Measurements from ENCODE around the gene AMBP. TPM values are rescaled to one million over a fixed set of nuclear protein-coding genes. Genes with fewer than 3 reads are reported as not detected.

Gene AMBP
- total RNA-seq, 8 experiments from 2014 or later = 0.16 to 1.8 (median 0.45) TPM; not detected in 1

DNA sequence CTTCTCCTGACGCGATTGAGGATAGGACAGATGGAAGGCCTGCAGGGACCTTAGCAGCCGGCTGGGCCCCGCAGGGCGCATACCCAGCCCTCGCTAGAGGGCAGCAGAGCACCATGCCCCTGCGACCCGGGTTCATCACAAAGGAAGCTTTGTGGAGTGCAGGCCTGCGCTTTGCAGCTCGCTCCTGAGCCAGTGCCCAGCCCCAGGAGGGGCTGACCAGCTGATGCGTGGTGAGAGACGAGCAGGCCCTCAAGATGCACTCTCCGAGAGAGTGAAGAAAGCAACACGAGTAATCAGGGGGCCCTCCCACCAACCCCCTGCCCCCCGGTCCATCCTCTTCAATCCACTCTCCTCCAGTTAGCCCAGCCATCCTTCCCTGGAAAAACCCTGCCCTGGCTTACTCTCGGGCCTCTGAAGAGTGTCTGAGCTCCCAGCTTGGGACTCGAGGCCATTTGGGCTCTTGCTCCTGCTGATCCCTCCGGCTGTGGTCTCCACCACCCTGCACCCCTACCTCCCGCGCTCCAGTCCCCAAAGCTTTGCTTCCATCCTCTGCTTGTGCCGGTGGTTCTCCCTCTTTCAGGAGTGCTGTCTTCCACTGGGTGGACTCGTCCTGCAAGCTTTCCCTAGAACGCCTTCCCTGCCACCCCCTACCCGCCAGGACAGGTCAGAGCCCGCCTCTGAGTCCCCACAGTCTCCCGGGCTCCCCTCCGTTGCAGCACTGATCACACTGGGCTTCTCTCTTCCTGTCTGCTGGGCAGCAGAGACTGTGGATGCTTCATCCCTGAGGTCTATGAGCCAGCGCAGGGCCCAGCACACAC, 30.1 kb upstream of the AMBP start:
- peak; percentile 78 to 100 (median 94) for ATAC-seq (replicated peaks in 6 of 8)
- 73 to 100% (median 89%) methylated on average over 1 to 5 of the region's 28 CpGs; no CpG with 5 or more reads in 6 of the 10 experiments for WGBS, 10 experiments
- H3K27ac ChIP-seq = no peak overlapping the region
- no peak overlapping the region for H3K4me3 ChIP-seq
- H3K4me1 ChIP-seq (replicated peaks in 1 of 2) = peaks cover 9 to 14% of the 10 kb centered on the region in 2 donors
- in situ Hi-C loops (cut with MboI; ENCODE audit: low pct_unique_long_range_greater_than_20kb in 2 of 9, low sequenced_read_pairs in 9 of 9, unreplicated experiment in 9 of 9) = loop anchor here in 5 of 9 experiments (10.0 to 25.0 kb wide), 2 partner anchors 177 to 179 kb away; no protein-coding TSS in a partner anchor

DNA sequence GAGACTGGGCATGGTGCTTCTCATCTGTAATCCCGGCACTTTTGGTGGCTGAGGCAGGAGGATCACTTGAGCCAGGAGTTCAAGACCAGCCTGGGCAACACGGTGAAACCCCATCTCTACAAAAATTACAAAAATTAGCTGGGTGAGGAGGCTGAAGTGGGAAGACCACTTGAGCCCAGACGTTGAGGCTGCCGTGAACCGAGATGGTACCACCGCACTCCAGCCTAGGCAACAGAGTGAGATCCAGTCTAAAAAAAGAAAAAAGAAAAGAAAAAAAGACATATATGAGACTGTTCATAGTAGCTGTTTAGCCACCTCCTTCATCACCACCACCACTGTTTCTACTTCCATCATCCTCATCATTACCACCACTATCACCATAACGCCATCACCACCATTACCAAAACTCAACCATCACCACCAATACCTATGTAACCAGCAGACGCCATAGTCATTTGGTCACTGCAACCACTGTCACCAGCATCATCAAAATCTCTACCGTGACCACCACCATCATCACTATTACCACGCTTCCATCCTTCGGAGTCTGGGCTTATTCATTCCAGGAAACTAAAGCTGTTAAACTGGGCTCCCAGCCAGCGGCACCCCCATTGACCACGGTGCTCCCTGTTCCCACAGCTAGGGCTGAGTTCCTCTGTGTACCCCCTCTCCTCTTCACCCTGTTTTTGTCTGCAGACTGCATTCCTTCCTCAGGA, 29.3 kb upstream of the AMBP start:
- in situ Hi-C loops (cut with MboI; ENCODE audit: low pct_unique_long_range_greater_than_20kb in 2 of 9, low sequenced_read_pairs in 9 of 9, unreplicated experiment in 9 of 9) = loop anchor here in 5 of 9 experiments (10.0 to 25.0 kb wide), 2 partner anchors 177 to 180 kb away; no protein-coding TSS in a partner anchor
- H3K27ac ChIP-seq = no peak overlapping the region
- H3K4me1 ChIP-seq (replicated peaks in 1 of 2) = peaks cover 9 to 14% of the 10 kb centered on the region in 2 donors
- ATAC-seq (replicated peaks in 6 of 8) = no peak
- H3K4me3 ChIP-seq = no peak overlapping the region
- WGBS, 10 experiments = 38 to 100% (median 81%) methylated on average over 1 to 12 of the region's 13 CpGs; no CpG with 5 or more reads in 1 of the 10 experiments

DNA sequence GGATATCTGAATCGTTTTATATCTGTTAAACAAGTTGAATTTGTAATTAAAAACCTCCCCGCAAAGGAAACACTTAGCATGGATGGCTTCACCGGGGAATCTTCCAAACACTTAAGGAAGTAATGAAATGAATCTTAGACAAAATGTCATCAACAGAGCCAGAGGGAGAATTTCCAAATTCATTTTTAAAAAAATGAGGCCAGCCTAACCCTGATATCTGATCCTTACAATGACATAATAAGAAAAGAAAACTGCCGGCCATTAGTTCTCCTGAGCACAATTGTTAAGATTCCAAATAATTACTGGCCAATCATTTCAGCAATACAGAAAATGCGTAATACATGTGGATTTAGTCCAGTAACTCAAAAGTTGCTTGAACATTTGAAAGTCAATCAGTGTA, 27.1 kb upstream of the AMBP start:
- peaks cover 9 to 16% of the 10 kb centered on the region in 2 donors for H3K4me1 ChIP-seq (replicated peaks in 1 of 2)
- no peak for ATAC-seq (replicated peaks in 6 of 8)
- in situ Hi-C loops (cut with MboI; ENCODE audit: low pct_unique_long_range_greater_than_20kb in 2 of 9, low sequenced_read_pairs in 9 of 9, unreplicated experiment in 9 of 9) = loop anchor here in 5 of 9 experiments (10.0 to 25.0 kb wide), 2 partner anchors 180 to 182 kb away; no protein-coding TSS in a partner anchor
- 8 to 82% (median 62%) methylated on average over 4 to 5 of the region's 5 CpGs for WGBS, 10 experiments
- H3K4me3 ChIP-seq = no peak overlapping the region
- no peak overlapping the region for H3K27ac ChIP-seq

DNA sequence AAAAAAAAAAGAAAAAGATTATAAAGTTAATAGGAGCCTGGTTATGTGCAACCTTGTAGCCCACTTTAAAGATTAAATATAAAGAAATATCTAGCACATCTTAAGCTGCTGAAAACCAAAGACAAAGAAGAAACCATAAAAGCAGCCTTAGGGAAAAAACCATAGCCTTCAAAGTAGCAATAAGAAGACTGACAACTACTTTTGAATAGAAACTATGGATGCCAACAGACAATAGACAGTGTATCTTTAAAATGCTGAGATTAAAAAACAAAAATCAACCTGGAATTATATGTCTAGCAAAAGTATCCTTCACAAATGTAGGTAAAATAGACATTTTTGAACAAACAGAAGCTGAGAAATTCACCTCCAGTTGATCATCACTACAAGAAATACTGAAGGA, 24.4 kb upstream of the AMBP start:
- H3K27ac ChIP-seq = no peak overlapping the region
- H3K4me1 ChIP-seq (replicated peaks in 1 of 2) = peaks cover 3 to 15% of the 10 kb centered on the region in 2 donors
- in situ Hi-C loops (cut with MboI; ENCODE audit: low pct_unique_long_range_greater_than_20kb in 2 of 9, low sequenced_read_pairs in 9 of 9, unreplicated experiment in 9 of 9) = loop anchor here in 5 of 9 experiments (10.0 to 25.0 kb wide), 2 partner anchors 182 to 185 kb away; no protein-coding TSS in a partner anchor
- no peak for ATAC-seq (replicated peaks in 6 of 8)
- H3K4me3 ChIP-seq = no peak overlapping the region

- in situ Hi-C loops (cut with MboI; ENCODE audit: low pct_unique_long_range_greater_than_20kb in 2 of 9, low sequenced_read_pairs in 9 of 9, unreplicated experiment in 9 of 9) = loop anchor here in 5 of 9 experiments (10.0 to 25.0 kb wide), 2 partner anchors 184 to 187 kb away; no protein-coding TSS in a partner anchor
- H3K4me3 ChIP-seq = no peak overlapping the region
- WGBS, 10 experiments = 71 to 100% (median 87%) methylated on average over 1 of the region's 1 CpG
- H3K27ac ChIP-seq = no peak overlapping the region
- ATAC-seq (replicated peaks in 6 of 8) = no peak
- H3K4me1 ChIP-seq (replicated peaks in 1 of 2) = peaks cover 3 to 15% of the 10 kb centered on the region in 2 donors
These were observed 22.4 kb upstream of the AMBP start for GRCh38 chr9:114100536-114100935.

DNA sequence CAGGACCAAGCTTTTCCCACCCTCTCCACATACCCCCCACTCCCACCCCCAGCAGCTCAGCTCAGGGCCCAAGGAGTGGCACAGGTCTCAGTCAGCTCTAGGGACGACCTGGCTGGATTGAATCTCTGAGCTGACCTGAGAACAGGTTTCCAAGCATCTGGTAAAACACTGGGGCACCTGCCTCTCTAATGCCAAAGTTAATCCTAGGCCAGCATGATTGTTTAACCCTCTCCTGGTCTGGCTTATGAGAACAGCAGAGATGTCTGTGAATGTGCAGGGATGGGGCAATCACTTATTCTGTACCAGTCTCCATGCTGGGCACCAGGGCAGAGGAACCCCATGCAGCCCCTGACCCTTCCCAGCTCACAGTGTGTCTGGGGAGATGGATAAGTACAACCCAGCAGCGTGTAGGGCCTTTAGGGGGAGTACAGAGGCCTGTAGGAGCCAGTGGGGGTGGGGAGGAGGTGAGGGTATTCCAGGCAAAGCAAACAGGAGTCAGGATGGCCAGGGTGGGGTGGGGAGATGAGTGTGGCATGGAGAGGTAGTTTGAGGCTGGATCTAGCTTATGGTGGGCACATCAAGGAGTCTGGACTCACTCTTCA, 21.7 kb upstream of the AMBP start:
- no peak overlapping the region for H3K4me3 ChIP-seq
- 20% methylated on average over 1 of the region's 2 CpGs; no CpG with 5 or more reads in 9 of the 10 experiments for WGBS, 10 experiments
- in situ Hi-C loops (cut with MboI; ENCODE audit: low pct_unique_long_range_greater_than_20kb in 2 of 9, low sequenced_read_pairs in 9 of 9, unreplicated experiment in 9 of 9) = loop anchor here in 8 of 9 experiments (10.0 to 25.0 kb wide), 2 partner anchors 185 to 188 kb away; no protein-coding TSS in a partner anchor
- peaks cover 3 to 15% of the 10 kb centered on the region in 2 donors for H3K4me1 ChIP-seq (replicated peaks in 1 of 2)
- no peak for ATAC-seq (replicated peaks in 6 of 8)
- no peak overlapping the region for H3K27ac ChIP-seq

- peak within 1 kb of the TSS in 1 of 2 donors; percentile 60 for H3K27ac ChIP-seq
- in situ Hi-C loops (cut with MboI; ENCODE audit: low pct_unique_long_range_greater_than_20kb in 2 of 9, low sequenced_read_pairs in 9 of 9, unreplicated experiment in 9 of 9) = loop anchor here in 3 of 9 experiments (25.0 kb wide), 1 partner anchor 188 kb away; no protein-coding TSS in a partner anchor
- ATAC-seq (replicated peaks in 6 of 8) = peak in 5 of 8 experiments; percentile 42 to 81 (median 74)
- 5 to 66% (median 31%) methylated on average over 5 to 13 of the region's 32 CpGs; no CpG with 5 or more reads in 6 of the 10 experiments for WGBS, 10 experiments
- H3K4me1 ChIP-seq (replicated peaks in 1 of 2) = peaks cover 3 to 15% of the 10 kb centered on the region in 2 donors
- peak within 1 kb of the TSS; percentile 45 to 62 (median 49) for H3K4me3 ChIP-seq
These were observed 21.0 kb upstream of the AMBP start, which contains the start of gene KIF12 for GRCh38 chr9:114098936-114099668. KIF12 (minus strand) TSS chr9:114099292; CDS start chr9:114099276, 16 bp downstream.

DNA sequence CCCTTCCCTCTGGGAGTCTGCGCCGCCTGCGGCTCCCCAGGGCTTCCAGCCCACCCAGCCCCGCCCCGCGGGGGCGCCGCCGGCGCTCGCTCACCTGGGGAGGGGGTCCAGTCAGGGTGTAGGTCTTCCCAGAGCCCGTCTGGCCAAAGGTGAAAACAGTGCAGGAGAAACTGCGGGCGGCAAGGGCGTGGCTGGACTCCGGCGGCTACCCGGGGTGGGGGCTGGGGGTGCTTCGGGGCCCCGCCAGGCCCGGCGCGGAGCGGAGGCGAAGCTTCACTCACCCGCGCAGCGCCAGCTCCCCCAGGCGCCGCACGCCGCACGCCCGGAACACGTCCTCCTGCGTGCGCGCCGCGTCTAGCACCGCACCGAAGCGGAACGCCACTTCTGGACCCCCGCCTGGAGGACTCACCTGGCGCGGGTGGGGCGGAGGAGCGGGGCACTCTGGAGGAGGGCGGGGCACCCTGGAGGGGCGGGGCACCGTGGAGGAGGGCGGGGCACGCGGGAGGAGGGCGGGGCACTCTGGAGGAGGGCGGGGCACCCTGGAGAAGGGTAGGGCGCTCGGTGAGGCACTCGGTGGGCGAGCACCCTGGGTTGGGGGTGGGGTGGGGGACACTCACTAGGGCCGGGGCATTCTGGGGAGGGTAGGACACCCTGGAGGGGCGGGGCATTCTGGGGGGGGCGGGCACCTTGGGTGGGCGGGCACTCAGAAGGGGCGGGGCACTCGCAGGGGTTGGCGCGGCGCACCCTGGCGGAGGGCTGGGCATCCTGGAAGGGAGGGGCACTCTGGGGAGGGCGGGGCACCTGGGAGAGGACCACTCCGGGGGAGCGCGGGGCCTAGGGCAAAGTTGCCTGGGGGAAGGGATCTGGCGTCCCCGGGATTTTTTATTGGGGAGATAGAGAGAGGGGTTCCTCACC, 20.2 kb upstream of the AMBP start:
- no CpG with 5 or more reads among the region's 77 CpGs for WGBS, 10 experiments
- in situ Hi-C loops (cut with MboI; ENCODE audit: low pct_unique_long_range_greater_than_20kb in 2 of 9, low sequenced_read_pairs in 9 of 9, unreplicated experiment in 9 of 9) = loop anchor here in 3 of 9 experiments (25.0 kb wide), 1 partner anchor 189 kb away; no protein-coding TSS in a partner anchor
- ATAC-seq (replicated peaks in 6 of 8) = peak; percentile 57 to 80 (median 72)
- peaks cover 3 to 15% of the 10 kb centered on the region in 2 donors for H3K4me1 ChIP-seq (replicated peaks in 1 of 2)
- H3K27ac ChIP-seq = peak overlapping the region in 1 of 2 donors; percentile 60
- peak overlapping the region; percentile 45 to 62 (median 49) for H3K4me3 ChIP-seq

DNA sequence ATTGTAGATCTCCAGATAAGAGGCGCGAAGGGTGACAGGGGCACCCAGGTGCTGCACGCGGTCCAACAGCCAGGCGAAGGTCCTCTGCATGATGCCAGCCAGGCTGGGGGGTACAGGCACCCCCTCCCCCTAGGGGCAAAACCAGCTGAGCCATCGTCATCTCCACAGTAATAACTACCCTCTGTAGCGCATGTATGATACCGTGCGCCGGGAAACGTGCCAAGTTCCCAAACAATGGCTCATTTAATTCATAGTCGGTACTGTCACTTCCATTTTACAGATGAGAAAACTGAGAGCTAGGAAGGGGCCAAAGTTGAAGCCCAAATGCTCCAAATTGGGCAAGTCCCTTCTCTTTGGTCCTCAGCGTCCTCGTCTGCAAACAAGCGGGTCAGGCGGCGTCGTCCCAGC, 19.5 kb upstream of the AMBP start:
- Histone ChIP-seq H3K4me3 (peak overlapping the region; percentile 45 to 62 (median 49)), H3K27ac (no peak overlapping the region), H3K4me1 (replicated peaks in 1 of 2) (peaks cover 3 to 15% of the 10 kb centered on the region in 2 donors)
- in situ Hi-C loops (cut with MboI; ENCODE audit: low pct_unique_long_range_greater_than_20kb in 2 of 9, low sequenced_read_pairs in 9 of 9, unreplicated experiment in 9 of 9) = loop anchor here in 3 of 9 experiments (25.0 kb wide), 1 partner anchor 190 kb away; no protein-coding TSS in a partner anchor
- no peak for ATAC-seq (replicated peaks in 6 of 8)
- WGBS, 10 experiments = 50 to 90% (median 67%) methylated on average over 2 to 6 of the region's 18 CpGs; no CpG with 5 or more reads in 7 of the 10 experiments

- no peak overlapping the region for H3K27ac ChIP-seq
- WGBS, 10 experiments = 79 to 100% (median 94%) methylated on average over 1 to 3 of the region's 14 CpGs; no CpG with 5 or more reads in 6 of the 10 experiments
- peaks cover 3 to 15% of the 10 kb centered on the region in 2 donors for H3K4me1 ChIP-seq (replicated peaks in 1 of 2)
- ATAC-seq (replicated peaks in 6 of 8) = no peak
- H3K4me3 ChIP-seq = peak overlapping the region in 1 of 5 donors; percentile 62
- in situ Hi-C loops (cut with MboI; ENCODE audit: low pct_unique_long_range_greater_than_20kb in 2 of 9, low sequenced_read_pairs in 9 of 9, unreplicated experiment in 9 of 9) = loop anchor here in 3 of 9 experiments (25.0 kb wide), 1 partner anchor 190 kb away; no protein-coding TSS in a partner anchor
These were observed 18.9 kb upstream of the AMBP start for GRCh38 chr9:114096866-114097612.

Measured in motor neuron (in vitro differentiated cells).